HG03039 (cell line): Measurements from ENCODE around the gene ZNF331.

Experiments used
- ATAC-seq: cut with Tn5 transposase; IDR thresholded peaks from one replicate; pipeline ENCODE4 v1.9.1; 2021; ENCODE audit warnings: mild to moderate bottlenecking, moderate library complexity; ENCODE audit not compliant: unreplicated experiment

ZNF331 gene

DNA sequence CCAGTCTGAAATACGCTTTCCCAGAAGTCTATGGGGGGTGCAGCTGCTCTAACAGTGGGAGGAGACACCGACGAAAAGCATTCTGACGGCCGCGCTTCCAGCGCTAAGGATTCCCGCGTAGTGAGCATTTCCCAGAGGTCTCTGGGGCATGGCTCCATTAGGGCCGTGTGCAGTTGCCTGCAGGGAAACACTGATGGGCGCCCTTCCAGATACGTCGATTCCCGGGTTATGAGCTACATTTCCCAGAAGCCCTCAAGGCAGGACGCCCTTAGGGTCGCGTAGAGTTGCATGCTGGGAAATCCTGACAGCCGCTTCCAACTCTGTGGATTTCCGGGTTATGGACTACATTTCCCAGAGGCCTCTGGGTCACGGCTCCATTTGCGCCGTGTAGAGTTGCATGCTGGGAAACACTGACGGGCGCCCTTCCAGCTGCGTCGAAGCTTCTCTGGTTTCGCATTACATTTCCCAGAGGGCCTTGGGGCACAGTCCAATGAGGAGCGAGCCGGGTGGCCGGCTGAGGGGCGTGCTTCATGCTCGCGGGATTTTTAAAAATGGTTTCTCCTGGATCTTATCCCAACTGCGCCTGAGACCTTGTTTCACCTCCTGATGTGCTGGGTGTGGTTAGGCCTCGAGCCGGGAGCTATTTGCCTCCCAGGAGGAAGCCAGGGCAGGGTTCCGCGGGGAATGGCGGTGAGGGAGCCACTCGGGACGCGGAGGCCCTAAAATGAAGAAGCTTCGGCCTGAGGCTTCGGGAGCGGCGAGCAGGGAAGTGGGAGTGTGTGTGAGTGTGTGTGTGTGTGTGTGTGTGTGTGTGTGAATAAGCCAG is 17.2 kb upstream of the ZNF331 start:
- peak; percentile 97 for ATAC-seq

DNA sequence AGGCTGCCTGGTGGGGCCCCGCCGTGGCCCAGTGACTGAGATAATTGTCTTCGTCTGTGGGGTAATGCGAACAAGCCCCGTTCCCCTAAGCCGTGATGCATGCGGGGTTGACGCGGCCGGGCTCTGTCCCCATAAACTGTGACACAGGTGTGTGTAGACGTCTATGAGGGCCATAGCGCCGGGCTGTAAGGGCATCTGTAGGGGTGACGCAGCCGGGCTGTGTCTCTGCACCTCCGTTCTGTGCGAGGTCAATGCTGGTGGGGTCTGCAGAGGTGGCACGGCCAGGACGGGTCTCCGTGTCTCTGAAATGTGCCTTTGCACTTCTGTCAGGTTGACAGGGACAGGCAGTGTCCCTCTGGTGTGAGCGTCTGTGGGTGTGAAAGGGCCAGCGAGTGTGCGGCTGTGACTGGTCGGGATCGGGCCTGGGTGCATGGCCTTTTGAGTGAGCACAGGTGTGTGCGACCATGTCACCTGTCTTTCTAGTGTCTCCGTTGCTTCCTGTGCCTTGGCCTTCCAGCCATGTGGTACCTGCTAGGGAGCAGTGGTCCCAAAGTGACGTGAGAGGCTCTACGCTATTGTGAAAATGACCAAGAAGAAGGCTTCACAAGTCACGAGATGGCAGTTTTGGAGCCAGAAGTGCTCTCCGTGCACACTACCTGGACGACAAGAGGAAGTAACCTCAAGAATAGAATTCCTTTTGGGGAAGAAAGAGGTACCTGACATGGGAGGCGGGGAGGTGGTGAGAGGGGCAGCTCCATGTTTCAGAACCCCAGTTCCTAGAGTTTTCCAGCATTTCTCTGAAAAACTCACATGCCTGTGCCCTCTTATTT is 16.4 kb upstream of the ZNF331 start:
- ATAC-seq = no peak

DNA sequence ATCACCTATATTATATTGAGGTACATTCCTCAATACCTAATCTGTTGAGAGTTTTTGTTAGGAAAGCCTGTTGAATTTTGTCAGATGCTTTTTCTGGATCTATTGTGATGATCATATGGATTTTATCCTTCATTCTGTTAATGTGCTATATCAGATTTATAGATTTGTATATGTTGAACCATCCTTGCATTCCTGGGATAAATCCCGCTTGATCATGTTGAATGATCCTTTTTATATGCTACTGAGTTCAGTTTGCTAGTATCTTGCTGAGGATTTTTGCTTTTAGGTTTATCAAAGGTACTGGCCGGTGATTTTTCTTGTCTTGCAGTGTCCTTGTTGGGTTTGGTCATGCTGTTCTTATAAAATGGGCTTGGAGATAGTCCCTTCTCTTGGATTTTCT is 12.0 kb upstream of the ZNF331 start:
- no peak for ATAC-seq

DNA sequence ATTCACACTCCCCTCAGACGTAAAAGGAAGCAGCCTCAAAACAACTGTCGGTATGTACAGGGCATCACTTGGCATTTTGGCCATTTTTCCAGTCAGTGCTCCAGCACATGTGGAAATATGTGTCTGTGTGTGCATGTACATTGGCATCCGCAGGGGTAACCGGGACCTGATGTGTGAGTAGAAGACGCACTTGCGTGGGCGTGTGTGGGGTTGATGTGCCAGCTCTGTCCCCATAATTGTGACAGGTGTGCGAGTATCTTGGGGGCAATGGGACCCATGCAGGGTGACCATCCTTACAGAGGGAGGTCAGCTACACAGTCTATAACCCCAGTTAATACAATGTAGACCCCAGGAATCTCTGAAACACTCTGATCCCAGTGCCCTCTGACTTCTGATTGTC is 7.3 kb upstream of the ZNF331 start:
- ATAC-seq = no peak

DNA sequence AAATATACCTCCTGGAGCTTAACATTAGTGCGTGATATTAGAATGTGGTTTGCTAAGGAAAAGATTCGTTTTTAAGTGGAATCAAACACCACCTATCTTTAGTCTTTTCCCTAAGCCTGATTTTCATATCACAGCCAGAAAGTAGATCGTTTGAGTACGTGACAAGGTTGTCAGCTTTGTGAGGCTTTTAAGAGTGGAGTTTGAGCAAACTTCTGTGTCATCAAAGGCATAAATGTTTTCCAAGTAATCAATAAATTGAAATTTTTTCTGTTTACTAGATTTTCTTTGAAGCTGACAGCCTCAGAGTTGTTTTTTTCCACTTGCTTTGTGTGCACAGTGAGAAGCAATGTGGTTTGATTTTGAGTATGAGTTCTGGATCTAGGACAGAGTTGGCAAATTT is 6.5 kb upstream of the ZNF331 start:
- ATAC-seq = no peak

DNA sequence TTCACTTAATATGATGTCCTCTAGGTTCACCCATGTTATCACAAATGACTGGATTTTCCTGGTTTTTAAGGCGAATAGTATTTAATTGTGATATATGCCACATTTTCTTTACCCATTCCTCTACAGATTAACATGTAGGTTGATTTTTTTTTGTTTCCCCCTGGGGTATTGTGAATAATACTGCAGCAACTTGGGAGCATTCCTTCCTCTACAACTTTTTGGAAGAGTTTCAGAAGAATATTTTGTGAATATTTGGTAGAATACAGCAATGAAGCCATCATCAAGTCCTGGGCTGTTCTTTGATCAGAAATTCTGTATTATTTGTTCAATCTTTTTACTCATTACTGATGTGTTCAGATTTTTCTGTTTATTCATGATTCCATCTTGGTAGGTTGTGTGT is 5.6 kb upstream of the ZNF331 start:
- no peak for ATAC-seq

DNA sequence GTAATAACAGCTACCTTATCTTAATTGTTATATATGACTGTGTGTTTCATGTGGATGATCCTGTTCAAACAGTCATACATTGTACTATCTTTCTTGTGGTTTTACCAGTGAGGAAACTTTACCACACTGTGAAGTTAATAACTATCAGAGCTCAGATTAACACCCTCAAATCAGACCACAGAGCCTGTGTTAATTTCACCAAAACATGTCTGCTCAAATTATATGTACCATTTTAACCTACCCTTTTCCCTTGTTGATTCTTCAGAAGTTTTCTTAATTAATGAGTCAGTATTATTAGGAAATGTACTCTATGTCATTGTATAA is 1.8 kb upstream of the ZNF331 start:
- ATAC-seq = no peak

DNA sequence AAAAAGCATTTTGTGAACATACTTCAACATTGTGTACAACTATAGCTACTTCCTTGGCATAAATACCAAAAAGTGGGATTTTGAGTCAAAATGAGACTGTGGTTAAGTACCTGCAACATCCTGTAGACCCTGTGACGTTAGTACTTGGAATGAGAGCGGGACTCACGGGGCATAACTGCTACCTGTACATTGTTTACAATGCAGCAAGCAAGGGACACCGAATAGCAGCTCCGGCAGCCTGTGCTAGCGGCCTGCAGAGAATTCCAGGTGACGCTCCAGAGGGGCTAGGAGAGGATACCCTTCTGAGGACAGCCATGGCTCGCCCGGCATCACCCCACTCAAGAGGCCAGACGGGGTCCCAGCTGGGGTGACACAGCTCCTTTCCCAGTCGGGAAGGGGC is 824 bp upstream of the ZNF331 start:
- ATAC-seq = no peak

DNA sequence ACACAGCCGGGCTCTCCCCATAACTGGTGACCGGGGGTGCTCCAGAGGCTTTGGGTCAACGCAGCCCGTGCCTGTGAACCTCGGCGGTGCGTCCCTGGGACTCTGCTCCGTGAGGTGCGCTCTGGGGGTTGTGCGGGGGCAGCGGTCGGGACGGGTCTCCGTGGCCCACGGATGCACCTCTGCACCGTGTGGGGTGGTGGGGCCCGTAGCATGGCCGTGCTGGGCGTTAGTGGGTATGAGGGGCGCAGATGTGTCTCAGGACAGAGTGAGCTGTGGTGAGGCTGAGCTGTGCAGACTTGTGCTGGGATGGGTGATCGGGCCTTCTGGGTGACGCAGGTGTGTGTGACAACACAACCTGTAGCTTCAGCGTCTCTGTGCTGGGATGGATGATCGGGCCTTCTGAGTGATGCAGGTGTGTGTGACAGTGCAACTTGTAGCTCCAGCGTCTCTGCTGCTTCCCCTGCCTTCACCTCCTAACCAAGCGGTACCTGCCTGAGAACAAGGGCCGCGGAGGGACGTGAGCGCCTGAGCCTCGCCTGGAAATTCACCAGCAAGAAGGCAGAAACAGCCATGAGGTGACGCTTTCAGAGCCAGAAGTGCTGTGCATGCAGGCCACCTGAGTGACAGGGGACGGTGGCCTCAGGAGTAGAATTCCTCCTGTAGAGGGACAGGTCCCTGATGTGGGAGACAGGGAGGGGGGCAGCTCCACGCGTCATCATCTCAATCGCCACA is 599 bp downstream of the ZNF331 start:
- ATAC-seq = peak; percentile 17

DNA sequence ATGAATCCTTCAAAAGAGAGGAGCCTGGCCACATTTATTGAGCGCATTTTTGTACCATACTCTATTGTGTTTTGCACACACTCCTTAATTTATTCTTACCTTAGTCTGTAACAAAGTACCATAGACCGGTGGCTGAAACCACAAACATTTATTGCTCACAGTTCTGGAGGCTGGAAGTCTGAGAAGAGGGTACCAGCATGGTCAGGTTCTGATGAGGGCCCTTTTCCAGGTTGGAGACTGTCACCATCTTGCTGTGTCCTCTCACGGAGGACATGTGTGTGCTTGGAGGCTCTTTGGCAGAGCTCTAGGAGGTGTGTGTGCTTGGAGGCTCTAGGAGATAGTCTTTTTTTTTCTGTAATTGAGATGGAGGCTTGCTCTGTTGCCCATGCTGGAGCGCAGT is 2.1 kb downstream of the ZNF331 start:
- no peak for ATAC-seq

DNA sequence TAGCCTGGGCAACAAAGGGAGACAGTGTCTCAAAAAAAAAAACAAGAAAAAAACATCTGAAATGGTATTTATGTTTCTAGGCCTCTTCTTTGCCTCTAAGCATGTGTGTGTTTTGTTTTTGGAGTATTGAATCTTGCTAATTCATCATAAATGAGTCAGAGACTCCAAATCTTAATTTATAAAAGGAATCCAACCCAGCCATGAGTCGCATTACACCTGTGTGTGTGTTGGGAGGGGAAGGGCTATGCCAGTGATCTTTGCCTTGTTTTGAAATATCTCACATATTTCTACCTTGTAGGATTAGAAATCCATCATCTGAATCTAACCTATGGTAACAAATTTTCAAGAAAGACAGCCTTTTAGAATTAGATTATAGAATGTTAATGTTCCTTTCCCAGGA is 4.0 kb downstream of the ZNF331 start:
- ATAC-seq = no peak

DNA sequence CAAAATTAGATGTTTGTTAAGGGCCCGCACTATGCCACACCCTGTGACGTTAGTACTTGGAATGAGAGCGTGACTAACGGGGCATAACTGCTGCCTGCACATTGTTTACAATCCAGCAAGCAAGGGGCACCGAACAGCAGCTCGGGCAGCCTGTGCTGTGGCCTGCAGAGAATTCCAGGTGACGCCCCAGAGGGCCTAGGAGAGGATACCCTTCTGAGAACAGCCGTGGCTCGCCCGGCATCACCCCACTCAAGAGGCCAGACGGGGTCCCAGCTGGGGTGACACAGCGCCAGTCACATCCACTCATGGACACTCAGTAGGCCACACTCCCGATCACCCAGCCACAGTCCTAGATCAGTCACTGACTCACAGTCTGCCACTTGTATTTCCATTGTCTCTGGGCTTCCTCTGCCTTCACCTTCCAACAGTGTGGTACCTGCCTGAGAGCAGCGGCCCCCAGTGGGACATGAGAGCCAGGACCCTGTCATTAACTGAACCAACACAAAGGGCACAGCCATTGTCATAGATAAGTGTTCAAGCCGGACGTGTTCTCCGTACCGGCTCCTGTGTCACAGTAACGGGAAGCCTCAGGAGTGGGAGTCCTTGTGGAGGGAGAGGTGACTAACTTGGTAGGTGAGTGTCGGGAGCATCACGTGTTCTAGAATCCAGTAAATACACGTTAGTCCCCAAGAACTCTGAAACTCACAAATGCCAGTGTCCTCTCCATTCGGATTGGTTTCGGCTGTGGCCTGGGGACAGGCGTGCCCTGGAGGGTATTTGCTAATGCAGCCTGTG is 7.5 kb downstream of the ZNF331 start:
- no peak for ATAC-seq

DNA sequence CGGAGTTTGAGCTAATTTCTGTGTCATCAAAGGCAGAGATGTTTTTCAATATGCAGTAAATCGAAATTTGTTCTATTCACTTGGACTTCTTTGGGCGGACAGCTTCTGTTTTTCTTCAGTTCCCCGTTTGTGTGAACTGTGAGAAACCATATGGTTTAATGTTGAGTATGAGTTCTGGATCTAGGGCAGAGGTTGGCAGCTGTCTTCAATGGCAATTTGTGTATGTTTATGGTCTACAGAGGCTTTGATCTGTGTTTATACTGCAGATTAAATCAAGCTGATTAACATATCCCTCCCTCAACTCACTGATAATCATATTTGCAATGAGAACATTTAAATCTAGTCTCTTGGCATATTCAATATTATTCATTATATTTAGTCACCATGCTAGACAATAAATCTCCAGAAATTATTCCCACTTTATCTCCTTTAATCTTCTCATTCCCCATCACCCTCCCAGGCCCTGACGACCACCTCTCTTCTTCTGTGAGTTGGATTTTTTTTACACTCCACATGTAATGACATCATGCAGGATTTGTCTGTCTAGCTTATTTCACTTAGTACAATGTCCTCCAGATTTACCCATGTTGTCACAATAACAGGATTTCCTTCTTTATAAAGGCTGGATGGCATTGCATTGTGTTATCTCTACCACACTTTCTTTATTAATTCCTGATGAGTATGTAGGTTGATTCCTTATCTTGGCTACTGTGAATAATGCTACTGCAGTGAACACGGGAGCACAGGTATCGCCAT is 9.0 kb downstream of the ZNF331 start:
- ATAC-seq = no peak

DNA sequence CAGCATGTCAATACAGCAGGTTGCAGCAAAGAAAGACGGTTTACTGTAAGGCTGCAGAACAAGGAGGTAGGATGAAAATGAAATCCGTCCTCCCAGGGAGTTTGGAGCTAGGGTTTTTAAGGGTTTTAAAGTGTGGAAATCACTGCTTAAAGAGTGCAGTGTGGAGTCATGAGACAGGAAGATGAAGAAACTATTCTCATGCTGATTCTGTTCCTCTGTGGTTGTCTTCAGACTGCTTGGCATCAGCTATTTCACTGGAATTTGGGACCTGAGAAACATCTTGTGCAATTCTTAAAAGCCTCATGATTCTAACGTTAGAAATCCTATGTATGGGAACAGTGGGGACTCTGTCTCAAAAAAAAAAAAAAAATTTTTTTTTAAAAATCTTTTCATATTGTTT is 11.4 kb downstream of the ZNF331 start:
- ATAC-seq = no peak

DNA sequence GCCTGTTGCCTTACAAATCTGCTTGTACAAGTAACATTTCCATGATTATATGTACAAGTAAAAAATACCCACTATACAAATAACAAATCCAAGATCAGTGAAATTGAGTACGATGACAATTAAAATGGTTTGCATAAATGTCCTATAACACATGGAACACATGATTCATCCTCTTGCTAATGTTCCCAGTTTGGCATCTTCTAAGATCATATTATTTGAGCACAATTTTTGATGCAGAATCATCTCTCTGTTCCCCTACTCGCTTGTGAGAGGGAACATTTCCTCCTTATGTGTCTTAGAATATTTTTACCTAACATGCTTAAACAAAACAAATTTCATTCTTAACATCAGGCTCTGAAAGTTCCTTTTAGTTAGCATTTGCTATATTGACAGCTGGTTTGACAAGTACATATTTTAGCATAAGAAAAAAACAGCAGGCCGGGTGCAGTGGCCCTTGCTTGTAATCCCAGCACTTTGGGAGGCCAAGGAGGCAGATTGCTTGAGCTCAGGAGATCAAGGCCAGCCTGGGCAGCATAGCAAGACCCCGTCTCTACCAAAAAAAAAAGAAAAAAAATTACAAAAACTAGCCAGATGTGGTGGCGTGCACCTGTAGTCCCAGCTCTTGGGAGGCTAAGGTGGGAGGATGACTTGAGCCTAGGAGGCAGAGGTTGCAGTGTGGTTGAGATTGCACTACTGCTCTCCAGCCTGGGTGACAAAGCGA is 14.2 kb downstream of the ZNF331 start:
- ATAC-seq = no peak

DNA sequence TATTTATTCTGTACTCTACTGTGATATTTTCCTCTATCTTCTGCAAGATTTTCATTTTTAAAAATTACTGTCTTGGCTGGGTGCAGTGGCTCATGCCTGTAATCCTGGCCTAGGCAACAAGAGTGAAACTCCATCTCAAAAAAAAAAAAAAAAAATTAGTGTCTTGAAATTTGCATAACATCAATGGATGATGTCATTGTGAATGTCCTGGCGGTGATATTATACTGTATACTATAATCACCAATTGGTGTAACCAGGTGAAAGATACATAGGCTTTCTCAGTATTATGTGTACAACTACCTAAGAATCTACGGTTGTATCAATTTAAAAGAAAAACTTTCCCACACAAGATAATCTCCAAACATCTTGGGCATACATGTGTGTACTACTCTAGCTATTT is 15.2 kb downstream of the ZNF331 start:
- no peak for ATAC-seq

DNA sequence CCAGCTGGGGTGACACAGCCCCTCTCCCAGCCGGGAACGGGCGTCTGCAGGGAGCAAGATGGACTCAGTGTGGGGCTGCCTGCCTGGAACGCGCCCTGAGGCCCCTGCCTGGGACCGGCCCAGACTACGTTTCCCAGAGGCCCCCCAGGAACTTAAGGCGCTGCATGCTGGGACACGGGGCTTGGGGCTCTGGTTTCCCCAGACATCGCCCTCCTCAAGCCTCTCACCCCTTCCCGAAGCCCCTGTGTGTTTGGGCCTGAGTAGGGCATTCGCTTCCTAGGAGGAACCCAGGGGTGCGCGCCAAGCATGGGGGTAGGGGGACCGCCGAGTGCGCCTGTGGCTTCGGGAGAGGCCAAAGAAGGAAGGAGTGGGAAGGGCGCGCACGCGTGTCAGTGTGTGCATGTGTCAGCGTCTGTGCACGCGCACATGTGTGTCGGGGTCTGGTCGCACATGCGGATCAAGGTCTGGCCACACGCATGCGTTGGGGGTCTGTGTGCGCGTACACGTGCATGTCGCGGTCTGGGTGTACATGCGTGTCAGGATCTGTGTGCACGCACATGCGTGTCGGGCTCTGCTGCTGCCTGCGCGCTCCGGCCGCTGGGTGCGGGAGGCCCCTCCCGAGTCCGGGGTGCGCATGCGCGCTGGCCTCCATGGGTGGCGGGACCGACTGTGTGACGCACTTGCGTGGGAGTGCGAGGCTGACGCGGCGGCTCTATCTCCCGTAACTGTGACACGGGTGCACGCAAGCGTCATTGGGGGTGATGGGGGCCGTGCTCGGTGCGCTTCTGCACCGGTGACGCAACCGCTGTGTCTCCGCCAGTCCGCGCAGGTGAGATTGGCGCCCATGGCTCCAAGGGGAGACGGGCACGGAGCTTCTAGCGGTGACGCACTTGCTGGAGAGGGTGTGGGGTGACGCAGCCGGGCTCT is 16.2 kb downstream of the ZNF331 start:
- peak; percentile 46 for ATAC-seq

DNA sequence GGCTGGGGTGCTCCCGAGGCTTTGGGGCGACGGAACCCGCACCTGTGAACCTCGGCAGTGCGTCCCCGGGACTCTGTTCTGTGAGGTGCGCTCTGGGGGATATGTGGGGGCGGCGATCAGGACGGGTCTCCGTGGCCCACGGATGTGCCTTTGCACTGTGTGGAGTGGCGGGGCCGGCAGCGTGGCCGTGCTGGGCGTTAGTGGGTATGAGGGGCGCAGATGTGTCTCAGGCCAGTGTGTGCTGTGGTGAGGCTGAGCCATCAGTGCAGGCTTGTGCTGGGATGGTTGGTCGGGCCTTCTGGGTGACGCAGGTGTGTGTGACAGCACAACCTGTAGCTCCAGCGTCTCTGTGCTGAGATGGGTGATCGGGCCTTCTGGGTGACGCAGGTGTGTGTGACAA is 16.9 kb downstream of the ZNF331 start:
- ATAC-seq = no peak

DNA sequence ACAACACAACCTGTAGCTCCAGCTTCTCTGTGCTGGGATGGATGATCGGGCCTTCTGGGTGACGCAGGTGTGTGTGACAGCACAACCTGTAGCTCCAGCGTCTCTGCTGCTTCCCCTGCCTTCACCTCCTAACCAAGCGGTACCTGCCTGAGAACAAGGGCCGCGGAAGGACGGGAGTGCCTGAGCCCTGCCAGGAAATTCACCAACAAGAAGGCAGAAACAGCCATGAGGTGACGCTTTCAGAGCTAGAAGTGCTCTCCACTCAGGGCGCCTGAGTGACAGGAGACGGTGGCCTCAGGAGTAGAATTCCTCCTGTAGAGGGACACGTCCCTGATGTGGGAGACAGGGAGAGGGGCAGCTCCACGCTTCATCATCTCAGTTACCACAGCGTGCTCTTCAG is 17.4 kb downstream of the ZNF331 start:
- ATAC-seq = no peak
